Suppressor macrophage (primary cell): ENCODE data around the gene CA10.
A peak's percentile ranks its signal among the peaks of the same experiment; 100 is the strongest.

Experiments used
- DNase-seq, 4 experiments: peaks; one replicate each; pipeline ENCODE4 v3.0.0-alpha.2; 2020 to 2022

The CA10 gene

GRCh38 chr17:51638971-51639370 is 519.5 kb downstream of the CA10 start:
- DNase-seq = no peak

- no peak for DNase-seq
Measured at GRCh38 chr17:51636291-51636690, 522.2 kb downstream of the CA10 start.

- no peak for DNase-seq
Measured at GRCh38 chr17:51630101-51630671, 528.3 kb downstream of the CA10 start.

- no peak for DNase-seq
Measured at GRCh38 chr17:51629232-51629631, 529.3 kb downstream of the CA10 start.

- no peak for DNase-seq
Measured at GRCh38 chr17:51627779-51628178, 530.7 kb downstream of the CA10 start.

- peak; percentile 6 to 31 (median 25) for DNase-seq
Measured at GRCh38 chr17:51618476-51618875, 540.0 kb downstream of the CA10 start.

GRCh38 chr17:51617986-51618385 is 540.5 kb downstream of the CA10 start:
- DNase-seq = no peak

- no peak for DNase-seq
Measured at GRCh38 chr17:51613255-51613654, 545.3 kb downstream of the CA10 start.

GRCh38 chr17:51612692-51613091 is 545.8 kb downstream of the CA10 start:
- no peak for DNase-seq

GRCh38 chr17:51611585-51611984 is 546.9 kb downstream of the CA10 start:
- DNase-seq = no peak

- no peak for DNase-seq
Measured at GRCh38 chr17:51610834-51611233, 547.7 kb downstream of the CA10 start.

- DNase-seq = no peak
Measured at GRCh38 chr17:51610155-51610554, 548.4 kb downstream of the CA10 start.

GRCh38 chr17:51608251-51608933 is 550.1 kb downstream of the CA10 start:
- no peak for DNase-seq

- no peak for DNase-seq
Measured at GRCh38 chr17:51607512-51607911, 551.0 kb downstream of the CA10 start.

GRCh38 chr17:51604299-51605020 is 554.1 kb downstream of the CA10 start:
- DNase-seq = no peak

- DNase-seq = peak in 1 of 4 experiments; percentile 6
Measured at GRCh38 chr17:51601622-51602261, 556.8 kb downstream of the CA10 start.

- no peak for DNase-seq
Measured at GRCh38 chr17:51598824-51599223, 559.7 kb downstream of the CA10 start.

GRCh38 chr17:51597345-51597744 is 561.2 kb downstream of the CA10 start:
- DNase-seq = no peak

- no peak for DNase-seq
Measured at GRCh38 chr17:51595826-51596398, 562.6 kb downstream of the CA10 start.

GRCh38 chr17:51590071-51590656 is 568.4 kb downstream of the CA10 start:
- DNase-seq = no peak

GRCh38 chr17:51588063-51588462 is 570.5 kb downstream of the CA10 start:
- DNase-seq = no peak

- no peak for DNase-seq
Measured at GRCh38 chr17:51587516-51587915, 571.0 kb downstream of the CA10 start.
